GM06990 (cell line): Measurements from ENCODE around the gene SLC29A3.

Experiments
- DNase-seq: peaks from one replicate; pipeline ENCODE4 v3.0.0-alpha.2; 2011; ENCODE audit not compliant: insufficient read length; ENCODE audit errors: extremely low read depth
- H3K27me3 ChIP-seq: replicated peaks from 2 replicates; pipeline ENCODE4 v1.6.0; 2011; ENCODE audit warnings: low read length; ENCODE audit not compliant: control insufficient read depth, insufficient read depth
- H3K36me3 ChIP-seq: 2 replicates; pipeline ENCODE4 v1.5.1; 2011; ENCODE audit warnings: low read length; ENCODE audit not compliant: control insufficient read depth, insufficient read depth
- H3K4me3 ChIP-seq: replicated peaks from 2 replicates; pipeline ENCODE4 v1.5.1; 2011; ENCODE audit warnings: low read depth, mild to moderate bottlenecking, control low read depth, low read length
- TF ChIP-seq, protein P1 (sequence below): IDR thresholded peaks from 2 replicates; pipeline ENCODE4 v1.5.1; 2011; ENCODE audit warnings: low read length, control low read depth, mild to moderate bottlenecking, inconsistent platforms; ENCODE audit not compliant: insufficient read depth, poor library complexity, severe bottlenecking

SLC29A3 gene

GRCh38 chr10:71273506-71273905 is 45.6 kb upstream of the SLC29A3 start:
- no peak overlapping the region for H3K4me3 ChIP-seq
- no peak for DNase-seq
- TF ChIP-seq, protein P1, sequence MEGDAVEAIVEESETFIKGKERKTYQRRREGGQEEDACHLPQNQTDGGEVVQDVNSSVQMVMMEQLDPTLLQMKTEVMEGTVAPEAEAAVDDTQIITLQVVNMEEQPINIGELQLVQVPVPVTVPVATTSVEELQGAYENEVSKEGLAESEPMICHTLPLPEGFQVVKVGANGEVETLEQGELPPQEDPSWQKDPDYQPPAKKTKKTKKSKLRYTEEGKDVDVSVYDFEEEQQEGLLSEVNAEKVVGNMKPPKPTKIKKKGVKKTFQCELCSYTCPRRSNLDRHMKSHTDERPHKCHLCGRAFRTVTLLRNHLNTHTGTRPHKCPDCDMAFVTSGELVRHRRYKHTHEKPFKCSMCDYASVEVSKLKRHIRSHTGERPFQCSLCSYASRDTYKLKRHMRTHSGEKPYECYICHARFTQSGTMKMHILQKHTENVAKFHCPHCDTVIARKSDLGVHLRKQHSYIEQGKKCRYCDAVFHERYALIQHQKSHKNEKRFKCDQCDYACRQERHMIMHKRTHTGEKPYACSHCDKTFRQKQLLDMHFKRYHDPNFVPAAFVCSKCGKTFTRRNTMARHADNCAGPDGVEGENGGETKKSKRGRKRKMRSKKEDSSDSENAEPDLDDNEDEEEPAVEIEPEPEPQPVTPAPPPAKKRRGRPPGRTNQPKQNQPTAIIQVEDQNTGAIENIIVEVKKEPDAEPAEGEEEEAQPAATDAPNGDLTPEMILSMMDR: no peak
- H3K27me3 ChIP-seq: no peaks in the 10 kb centered on the region; the same call in 1 of the 2 replicates
- no peaks in the 10 kb centered on the region for H3K36me3 ChIP-seq

GRCh38 chr10:71274901-71275796 is 43.9 kb upstream of the SLC29A3 start:
- no peaks in the 10 kb centered on the region for H3K36me3 ChIP-seq

GRCh38 chr10:71276873-71277272 is 42.2 kb upstream of the SLC29A3 start:
- Histone ChIP-seq H3K36me3 (no peaks in the 10 kb centered on the region), H3K4me3 (no peak overlapping the region), H3K27me3 (no peaks in the 10 kb centered on the region; the same call in 1 of the 2 replicates)
- TF ChIP-seq, protein P1: no peak
- DNase-seq: no peak

More at GRCh38 chr10:71274901-71275796, 43.9 kb upstream of the SLC29A3 start:
- Histone ChIP-seq H3K4me3 (no peak overlapping the region), H3K27me3 (no peaks in the 10 kb centered on the region; the same call in 1 of the 2 replicates)
- TF ChIP-seq, protein P1: peak; percentile 13
- no peak for DNase-seq

- Histone ChIP-seq H3K36me3 (no peaks in the 10 kb centered on the region), H3K4me3 (no peak overlapping the region), H3K27me3 (no peaks in the 10 kb centered on the region; the same call in 1 of the 2 replicates)
- DNase-seq: no peak
- TF ChIP-seq, protein P1: no peak
These were observed 41.0 kb upstream of the SLC29A3 start for GRCh38 chr10:71277914-71278665.

GRCh38 chr10:71278691-71279588 is 40.1 kb upstream of the SLC29A3 start:
- no peaks in the 10 kb centered on the region for H3K36me3 ChIP-seq
- no peaks in the 10 kb centered on the region for H3K27me3 ChIP-seq
- DNase-seq: no peak
- TF ChIP-seq, protein P1: no peak
- no peak overlapping the region for H3K4me3 ChIP-seq
